ENCODE results near the gene ANKRD29.

GRCh38 chr18:23631746-23632145, 31.0 kb downstream of the ANKRD29 start:
- TF ChIP-seq CTCF (IDR thresholded peaks at IDR 0.05): no peak
- TF ChIP-seq POLR2AphosphoS5 (IDR thresholded peaks at IDR 0.05): no peak
- no peak for TF ChIP-seq POLR2A (IDR thresholded peaks at IDR 0.05)
- no peak for TF ChIP-seq EP300 (IDR thresholded peaks at IDR 0.05)

All from sigmoid colon (tissue), 4 donors.